Measurements from ENCODE around the gene DENND2A. TPM values are rescaled to one million over a fixed set of nuclear protein-coding genes. Genes with fewer than 3 reads are reported as not detected.

The DENND2A gene
- polyA plus RNA-seq, 6 donors from 2014 or later = 0.30 to 0.98 TPM; not detected in 4

DNA sequence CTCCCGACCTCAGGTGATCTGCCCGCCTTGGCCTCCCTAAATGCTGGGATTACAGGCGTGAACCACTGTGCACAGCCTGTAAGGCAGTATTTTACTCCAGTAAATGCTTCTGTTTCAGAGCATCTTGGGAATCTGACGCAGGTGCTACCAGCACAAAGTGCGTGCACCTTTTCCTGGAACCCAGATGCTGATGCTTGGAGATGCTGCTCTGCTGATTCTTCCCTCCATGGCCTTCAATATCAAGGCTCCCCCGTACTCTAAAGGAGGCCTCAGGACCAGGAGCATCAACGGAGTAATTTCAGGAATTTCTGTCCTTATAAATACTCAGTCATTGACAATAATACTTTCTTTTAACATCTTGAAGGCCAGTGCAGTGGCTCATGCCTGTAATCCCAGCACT lies 23.5 kb downstream of the DENND2A start:
- peak overlapping the region in 1 of 6 donors; percentile 67 for H3K27ac Mint-ChIP-seq
- H3K9me3 Mint-ChIP-seq = no peaks in the 10 kb centered on the region
- no peaks in the 10 kb centered on the region for H3K27me3 Mint-ChIP-seq
- peak overlapping the region in 1 of 8 donors; percentile 63 for H3K4me3 Mint-ChIP-seq
- H3K4me1 Mint-ChIP-seq = peaks cover 0 to 7% (median 4%) of the 10 kb centered on the region in 3 donors
- DNase-seq (no peak), ATAC-seq (ENCODE audit: low read depth in 2 of 2) (no peak)
- no peaks in the 10 kb centered on the region for H3K36me3 Mint-ChIP-seq

DNA sequence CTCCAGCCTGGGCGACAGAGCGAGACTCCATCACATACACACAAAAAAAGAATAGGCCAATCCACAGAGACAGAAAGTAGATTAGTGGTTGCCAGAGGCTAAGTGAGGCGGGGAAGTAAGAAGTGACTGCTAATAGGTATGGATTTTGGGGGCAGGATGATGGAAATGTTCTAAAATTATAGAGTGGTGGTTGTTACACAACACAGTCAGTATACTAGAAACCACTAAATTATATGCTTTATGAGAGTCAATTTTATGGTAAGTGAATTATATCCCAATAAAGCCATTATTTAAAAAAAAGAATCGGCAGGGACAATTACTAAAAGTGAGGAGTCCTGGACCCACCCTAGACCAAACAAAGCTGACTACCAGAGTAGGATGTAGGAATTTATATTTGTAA lies 24.3 kb downstream of the DENND2A start:
- Mint-ChIP-seq H3K36me3 (no peaks in the 10 kb centered on the region), H3K27me3 (no peaks in the 10 kb centered on the region), H3K27ac (no peak overlapping the region), H3K4me1 (peaks cover 0 to 2% (median 0%) of the 10 kb centered on the region in 3 donors), H3K4me3 (no peak overlapping the region), H3K9me3 (no peaks in the 10 kb centered on the region)
- no peak for ATAC-seq (ENCODE audit: low read depth in 2 of 2)
- DNase-seq = no peak

- Mint-ChIP-seq H3K27me3 (peaks cover 0 to 6% (median 4%) of the 10 kb centered on the region in 3 donors), H3K4me1 (no peaks in the 10 kb centered on the region), H3K36me3 (no peaks in the 10 kb centered on the region), H3K4me3 (no peak overlapping the region), H3K9me3 (no peaks in the 10 kb centered on the region), H3K27ac (no peak overlapping the region)
- no peak for ATAC-seq (ENCODE audit: low read depth in 2 of 2)
- DNase-seq = no peak
Observed at GRCh38 chr7:140611641-140612040, 29.0 kb downstream of the DENND2A start.

DNA sequence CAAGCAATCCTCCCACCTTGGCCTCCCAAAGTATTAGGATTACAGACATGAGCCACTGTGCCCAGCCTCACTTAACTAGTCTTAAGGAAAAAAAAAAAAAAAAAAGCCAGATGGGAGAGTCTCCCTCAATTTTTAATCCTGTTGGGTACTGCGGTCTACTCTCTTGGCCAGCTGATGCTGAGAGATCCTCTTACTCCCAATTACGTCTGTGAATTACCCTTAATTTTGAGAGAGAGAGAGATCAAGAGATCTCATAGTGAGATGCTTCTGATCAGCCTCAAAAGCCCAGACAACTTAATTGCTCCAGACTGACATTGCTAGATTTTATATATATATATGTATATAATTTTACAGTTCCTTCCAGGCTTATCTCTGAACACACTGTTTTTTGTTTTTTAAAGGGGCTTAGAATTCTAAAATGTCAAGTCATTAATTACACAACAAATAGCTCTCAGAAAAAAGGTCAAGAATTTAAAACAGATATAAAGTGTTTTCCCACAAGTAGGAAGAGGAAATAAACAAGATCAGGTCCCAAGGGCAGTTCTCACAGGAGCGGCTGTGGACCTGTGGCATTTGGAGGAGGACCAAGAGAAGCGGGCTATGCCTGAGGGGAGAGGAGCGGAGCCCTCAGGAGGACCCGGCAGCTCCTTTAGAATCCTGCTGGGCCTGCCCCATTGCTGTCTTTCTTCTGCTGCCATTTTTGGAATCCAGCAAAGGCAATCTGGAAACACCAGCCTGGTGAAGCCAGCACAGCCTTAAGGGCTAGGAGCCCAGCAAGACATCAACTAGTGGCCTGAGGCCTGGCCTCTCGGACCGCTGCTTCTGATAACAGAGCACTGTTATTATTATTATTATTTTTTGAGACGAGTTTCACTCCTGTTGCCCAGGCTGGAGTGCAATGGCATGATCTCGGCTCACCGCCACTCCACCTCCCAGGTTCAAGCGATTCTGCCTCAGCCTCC lies 30.1 kb downstream of the DENND2A start:
- no peaks in the 10 kb centered on the region for H3K36me3 Mint-ChIP-seq
- H3K27me3 Mint-ChIP-seq = peaks cover 0 to 10% (median 4%) of the 10 kb centered on the region in 3 donors
- no peaks in the 10 kb centered on the region for H3K9me3 Mint-ChIP-seq
- no peak for ATAC-seq (ENCODE audit: low read depth in 2 of 2)
- no peaks in the 10 kb centered on the region for H3K4me1 Mint-ChIP-seq
- DNase-seq = no peak
- no peak overlapping the region for H3K27ac Mint-ChIP-seq
- no peak overlapping the region for H3K4me3 Mint-ChIP-seq

DNA sequence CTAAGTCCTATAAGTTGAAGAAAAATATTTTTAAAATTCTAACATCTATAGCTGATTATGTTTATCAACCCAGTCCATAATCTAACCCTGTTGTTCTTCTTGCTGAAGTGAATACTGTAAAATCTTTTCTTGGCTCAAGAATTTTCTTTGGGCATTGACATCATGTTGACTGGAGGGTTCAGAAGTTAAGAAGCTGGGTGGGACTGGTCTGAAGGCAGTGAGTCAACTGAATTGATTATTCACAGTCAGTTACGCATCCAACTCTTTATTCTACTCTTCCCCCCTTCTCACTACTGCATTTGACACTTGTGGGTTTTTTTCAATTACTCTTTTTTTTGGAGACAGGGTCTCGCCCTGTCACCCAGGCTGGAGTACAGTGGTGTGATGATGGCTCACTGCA lies 31.0 kb downstream of the DENND2A start:
- H3K27ac Mint-ChIP-seq = no peak overlapping the region
- H3K36me3 Mint-ChIP-seq = no peaks in the 10 kb centered on the region
- H3K9me3 Mint-ChIP-seq = no peaks in the 10 kb centered on the region
- no peak overlapping the region for H3K4me3 Mint-ChIP-seq
- DNase-seq = no peak
- H3K4me1 Mint-ChIP-seq = no peaks in the 10 kb centered on the region
- ATAC-seq (ENCODE audit: low read depth in 2 of 2) = no peak
- H3K27me3 Mint-ChIP-seq = peaks cover 0 to 17% (median 4%) of the 10 kb centered on the region in 3 donors

DNA sequence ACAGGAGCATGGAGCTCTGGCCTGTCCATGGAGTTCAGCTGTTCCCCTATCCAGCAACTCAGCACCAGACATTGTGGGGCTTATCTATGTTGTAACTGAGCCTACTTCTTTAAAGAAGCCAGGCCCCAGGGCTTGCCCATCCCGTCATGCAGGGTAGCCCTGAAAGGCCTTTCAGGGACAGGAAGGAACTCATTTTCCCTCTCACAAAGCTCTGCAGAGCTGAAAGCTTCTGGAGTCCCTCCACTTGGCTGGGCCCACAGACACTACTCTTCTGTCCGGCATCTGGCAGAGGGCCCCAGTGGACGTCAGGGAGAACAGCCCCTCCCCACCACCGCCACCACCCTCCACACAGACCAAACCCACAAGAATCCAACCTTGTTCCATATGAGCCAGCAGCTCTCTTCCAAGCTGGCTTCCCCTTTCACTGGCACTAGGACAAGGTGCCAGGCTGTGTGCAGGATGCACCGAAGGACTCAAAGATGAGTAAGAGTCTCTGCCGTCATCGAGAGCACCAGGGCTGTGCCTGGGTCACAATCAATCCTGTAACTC lies 33.1 kb downstream of the DENND2A start:
- DNase-seq = no peak
- H3K9me3 Mint-ChIP-seq = no peaks in the 10 kb centered on the region
- H3K36me3 Mint-ChIP-seq = no peaks in the 10 kb centered on the region
- H3K4me3 Mint-ChIP-seq = no peak overlapping the region
- ATAC-seq (ENCODE audit: low read depth in 2 of 2) = no peak
- no peaks in the 10 kb centered on the region for H3K4me1 Mint-ChIP-seq
- H3K27ac Mint-ChIP-seq = no peak overlapping the region
- H3K27me3 Mint-ChIP-seq = peaks cover 0 to 17% (median 4%) of the 10 kb centered on the region in 3 donors

GRCh38 chr7:140605337-140605736 lies 35.3 kb downstream of the DENND2A start:
- no peak overlapping the region for H3K4me3 Mint-ChIP-seq
- ATAC-seq (ENCODE audit: low read depth in 2 of 2) = no peak
- H3K27ac Mint-ChIP-seq = no peak overlapping the region

DNA sequence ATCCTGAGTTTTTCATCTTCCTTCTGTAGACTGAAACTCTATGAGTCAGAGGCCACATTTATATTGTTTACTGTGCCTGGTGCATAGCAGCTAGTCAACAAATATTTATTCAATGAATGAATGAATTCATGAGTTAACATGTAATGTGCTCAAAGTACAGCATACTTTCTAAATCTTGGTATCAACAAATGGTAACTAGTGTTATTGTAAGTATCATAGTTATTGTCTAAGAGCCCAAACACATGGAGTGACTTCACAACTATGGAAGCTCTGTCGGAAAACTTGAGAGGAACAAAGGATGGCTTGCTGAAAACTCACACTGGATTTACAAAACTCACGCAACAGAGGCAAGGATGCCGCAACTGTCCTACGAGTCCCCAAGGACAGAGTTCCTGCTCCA lies 35.9 kb downstream of the DENND2A start:
- Mint-ChIP-seq H3K9me3 (no peaks in the 10 kb centered on the region), H3K27ac (no peak overlapping the region), H3K4me3 (no peak overlapping the region), H3K4me1 (no peaks in the 10 kb centered on the region), H3K36me3 (no peaks in the 10 kb centered on the region), H3K27me3 (peaks cover 6 to 24% (median 10%) of the 10 kb centered on the region in 3 donors)
- ATAC-seq (ENCODE audit: low read depth in 2 of 2) (no peak), DNase-seq (no peak)

More at GRCh38 chr7:140605337-140605736, 35.3 kb downstream of the DENND2A start:
- H3K27me3 Mint-ChIP-seq = peaks cover 6 to 21% (median 6%) of the 10 kb centered on the region in 3 donors
- DNase-seq = no peak
- H3K4me1 Mint-ChIP-seq = no peaks in the 10 kb centered on the region
- H3K36me3 Mint-ChIP-seq = no peaks in the 10 kb centered on the region
- H3K9me3 Mint-ChIP-seq = no peaks in the 10 kb centered on the region

DNA sequence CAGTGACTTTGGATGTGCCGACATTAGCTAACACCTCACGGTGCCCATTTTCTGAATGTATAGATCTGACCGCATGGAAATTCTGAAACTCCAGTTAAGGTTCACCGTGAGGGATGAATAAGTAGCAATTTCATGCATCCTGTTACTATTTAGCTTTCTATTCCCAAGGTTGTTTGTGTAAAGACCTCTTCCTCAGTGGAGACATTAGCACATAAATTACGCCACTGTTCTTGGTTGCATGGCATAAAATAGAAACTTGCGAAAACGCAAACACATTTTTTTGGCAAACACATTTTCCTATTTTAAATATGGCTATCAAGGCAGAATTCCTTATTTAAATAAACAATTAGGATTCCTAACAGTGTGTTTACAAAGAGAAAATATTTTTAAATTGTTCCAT lies 36.5 kb downstream of the DENND2A start:
- no peaks in the 10 kb centered on the region for H3K36me3 Mint-ChIP-seq
- no peaks in the 10 kb centered on the region for H3K4me1 Mint-ChIP-seq
- DNase-seq (no peak), ATAC-seq (ENCODE audit: low read depth in 2 of 2) (no peak)
- no peak overlapping the region for H3K4me3 Mint-ChIP-seq
- H3K27me3 Mint-ChIP-seq = peaks cover 6 to 25% (median 10%) of the 10 kb centered on the region in 3 donors
- no peaks in the 10 kb centered on the region for H3K9me3 Mint-ChIP-seq
- no peak overlapping the region for H3K27ac Mint-ChIP-seq

- no peak overlapping the region for H3K27ac Mint-ChIP-seq
- H3K36me3 Mint-ChIP-seq = no peaks in the 10 kb centered on the region
- DNase-seq (no peak), ATAC-seq (ENCODE audit: low read depth in 2 of 2) (no peak)
- H3K4me3 Mint-ChIP-seq = peak overlapping the region in 1 of 8 donors; percentile 3
- no peaks in the 10 kb centered on the region for H3K9me3 Mint-ChIP-seq
- no peaks in the 10 kb centered on the region for H3K4me1 Mint-ChIP-seq
- H3K27me3 Mint-ChIP-seq = peaks cover 6 to 25% (median 10%) of the 10 kb centered on the region in 3 donors
Observed at GRCh38 chr7:140601566-140602174, 38.9 kb downstream of the DENND2A start.

DNA sequence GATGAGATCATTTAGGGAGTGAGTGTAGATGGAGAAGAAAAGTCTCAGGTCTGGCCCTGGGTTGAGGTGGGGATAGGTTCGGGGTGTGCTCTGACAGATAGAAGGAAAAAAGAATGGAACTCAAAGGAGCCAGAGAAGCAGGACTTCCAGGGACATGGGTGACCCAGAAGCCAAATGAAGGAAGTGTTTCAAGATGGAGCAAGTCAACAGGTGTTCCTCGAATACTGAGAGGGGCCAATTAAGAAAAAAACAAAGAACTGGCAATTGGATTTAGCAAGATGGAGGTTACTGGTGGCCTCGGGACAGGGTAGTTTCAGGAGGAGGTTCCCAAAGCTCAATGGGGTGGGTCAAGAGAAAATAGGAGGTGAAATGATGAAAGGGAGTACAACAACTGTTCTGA lies 40.3 kb downstream of the DENND2A start:
- ATAC-seq (ENCODE audit: low read depth in 2 of 2) = no peak

DNA sequence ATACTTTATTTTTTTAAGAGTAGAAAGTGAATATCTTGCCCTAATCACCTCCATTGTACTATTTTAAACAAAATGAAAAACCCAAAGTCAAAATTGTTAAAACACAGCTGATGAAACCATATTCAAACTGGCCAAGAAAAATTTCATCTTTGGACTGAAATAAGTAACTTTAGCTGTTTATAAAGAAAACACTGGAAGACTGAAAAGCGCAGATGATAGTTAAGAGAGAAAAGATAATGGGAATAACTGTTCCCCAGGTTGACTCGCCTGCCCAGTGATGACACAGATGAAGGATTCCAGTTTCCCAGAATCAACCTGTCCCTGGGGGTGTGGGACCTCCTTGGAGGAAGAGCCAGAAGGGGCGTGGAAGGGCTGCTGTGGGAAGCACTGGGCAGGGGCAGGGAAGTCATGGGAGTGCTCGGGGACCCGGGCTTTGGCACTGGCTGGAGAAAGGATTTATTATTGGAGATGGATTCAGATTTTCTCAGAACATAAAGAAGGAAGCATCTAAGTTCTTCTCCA lies 43.1 kb downstream of the DENND2A start:
- Mint-ChIP-seq H3K36me3 (no peaks in the 10 kb centered on the region), H3K9me3 (no peaks in the 10 kb centered on the region), H3K4me3 (no peak overlapping the region), H3K27ac (no peak overlapping the region), H3K4me1 (no peaks in the 10 kb centered on the region), H3K27me3 (peaks cover 16 to 29% (median 24%) of the 10 kb centered on the region in 3 donors)
- no peak for ATAC-seq (ENCODE audit: low read depth in 2 of 2)
- DNase-seq = no peak

More for the DNA sequence above, 40.3 kb downstream of the DENND2A start:
- no peak for DNase-seq
- H3K4me3 Mint-ChIP-seq = no peak overlapping the region
- no peaks in the 10 kb centered on the region for H3K4me1 Mint-ChIP-seq
- no peaks in the 10 kb centered on the region for H3K9me3 Mint-ChIP-seq
- peaks cover 6 to 20% (median 10%) of the 10 kb centered on the region in 3 donors for H3K27me3 Mint-ChIP-seq
- peak overlapping the region in 1 of 6 donors; percentile 78 for H3K27ac Mint-ChIP-seq
- H3K36me3 Mint-ChIP-seq = no peaks in the 10 kb centered on the region

DNA sequence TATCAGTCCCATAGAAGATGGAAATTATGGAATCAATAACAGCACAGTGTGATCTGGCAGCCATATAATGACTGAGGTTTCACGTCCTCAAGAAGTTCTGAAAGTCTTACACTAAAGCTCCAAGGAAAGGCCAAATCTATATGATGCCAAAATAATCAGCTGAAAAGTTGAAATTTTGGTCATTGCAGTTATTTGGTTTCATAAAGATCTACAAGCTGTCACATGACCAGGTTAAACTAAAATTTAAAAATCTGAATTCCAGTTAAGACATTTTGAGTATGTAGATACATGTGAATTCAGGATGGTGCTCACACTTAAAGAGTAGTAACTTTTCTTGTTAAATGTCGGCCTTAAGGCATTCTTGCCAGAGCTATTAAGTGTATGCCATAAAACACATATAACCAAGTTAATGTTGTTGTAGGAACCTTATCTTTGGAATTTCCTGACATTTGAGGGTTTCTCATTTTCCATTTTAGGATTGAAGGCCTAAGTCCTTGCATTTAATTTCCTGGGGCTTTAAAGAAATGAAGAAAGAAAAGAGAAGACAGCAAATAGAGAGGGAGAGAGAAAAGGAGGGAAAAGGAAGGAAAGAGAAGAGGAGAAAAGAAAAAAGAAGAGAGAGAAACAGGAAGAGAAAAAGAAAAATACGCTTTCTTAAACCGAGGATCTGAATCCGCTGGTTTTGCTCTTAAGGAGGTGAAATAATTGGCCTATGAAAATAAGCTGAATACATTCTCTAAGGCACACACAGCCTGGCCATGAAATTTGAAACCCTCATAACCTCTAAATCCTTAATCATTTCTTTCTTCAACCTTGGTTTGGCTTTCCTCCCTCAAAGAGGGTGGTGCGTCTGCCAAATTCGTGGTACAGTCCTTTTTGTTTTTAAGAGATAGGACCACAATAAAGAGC lies 43.8 kb downstream of the DENND2A start:
- Mint-ChIP-seq H3K27ac (no peak overlapping the region), H3K4me3 (no peak overlapping the region), H3K4me1 (no peaks in the 10 kb centered on the region), H3K9me3 (no peaks in the 10 kb centered on the region), H3K27me3 (peaks cover 11 to 24% (median 19%) of the 10 kb centered on the region in 3 donors), H3K36me3 (no peaks in the 10 kb centered on the region)
- DNase-seq = no peak
- no peak for ATAC-seq (ENCODE audit: low read depth in 2 of 2)
